Peyer's patch (tissue), 4 donors: ENCODE measurements around the gene FGD5.

Experiments used
- CTCF ChIP-seq, 6 experiments: fragments of 450-650 bp in 4 of 6; fragments of 200-600 bp in 2 of 6; sonication (generic) in 1 of 6; IDR thresholded peaks; one replicate each; pipeline ENCODE4 v1.5.1; 2017 to 2019; ENCODE audit warnings: antibody characterized with exemption in 6 of 6, mild to moderate bottlenecking in 3 of 6, moderate library complexity in 1 of 6
- POLR2A ChIP-seq, 2 donors: fragments of 450-650 bp; IDR thresholded peaks; one replicate each; pipeline ENCODE4 v1.5.1; 2017; ENCODE audit warnings: antibody characterized with exemption in 2 of 2, mild to moderate bottlenecking in 2 of 2, moderate library complexity in 2 of 2

DNA sequence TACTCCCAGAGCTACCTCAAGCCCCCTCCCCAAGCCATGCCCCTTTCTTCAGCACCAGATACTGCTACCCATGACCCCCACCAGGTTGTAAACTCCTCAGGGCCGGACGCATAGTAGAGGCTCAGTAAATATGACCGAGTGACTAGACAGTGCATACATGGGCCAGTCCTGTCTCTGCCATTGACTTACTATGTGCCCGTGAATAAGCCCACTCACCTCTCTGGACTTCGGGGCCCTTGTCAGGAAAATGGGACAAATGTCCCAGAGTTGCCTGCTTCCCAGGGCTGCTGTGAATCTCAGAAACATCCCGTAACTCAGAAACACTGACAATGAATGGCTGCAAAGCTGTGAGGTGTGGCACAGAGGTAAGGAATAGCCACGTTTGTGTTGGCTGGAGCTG is 48.2 kb upstream of the FGD5 start:
- TF ChIP-seq POLR2A (IDR thresholded peaks at IDR 0.05) (no peak), CTCF (IDR thresholded peaks at IDR 0.05) (no peak)
